Liver (tissue), 9 donors: Measurements from ENCODE around the gene TRAK2. TPM values are rescaled to one million over a fixed set of nuclear protein-coding genes. Genes with fewer than 3 reads are reported as not detected.

Experiments
- DNase-seq: peaks from one replicate; pipeline ENCODE4 v3.0.0-alpha.2; 2017; ENCODE audit warnings: low spot score
- H3K27ac ChIP-seq, 2 donors: one replicate each; pipeline ENCODE4 v1.7.0; 2013; ENCODE audit warnings: inconsistent platforms in 2 of 2, low read length in 2 of 2, control low read depth in 1 of 2, low read depth in 1 of 2, mild to moderate bottlenecking in 1 of 2
- H3K27me3 ChIP-seq, 4 donors: one replicate each; pipeline versions ENCODE4 v1.6.1 to v1.7.0; 2013; ENCODE audit warnings: low read length in 3 of 4, inconsistent platforms in 1 of 4, mild to moderate bottlenecking in 1 of 4, moderate library complexity in 1 of 4; ENCODE audit not compliant: control insufficient read depth in 4 of 4, insufficient read depth in 4 of 4
- H3K36me3 ChIP-seq, 4 donors: one replicate each; pipeline versions ENCODE4 v1.6.1 to v1.7.0; 2013; ENCODE audit warnings: low read length in 3 of 4, mild to moderate bottlenecking in 3 of 4, low read depth in 1 of 4, moderate library complexity in 1 of 4; ENCODE audit not compliant: control insufficient read depth in 4 of 4, insufficient read depth in 3 of 4
- H3K4me1 ChIP-seq, 4 donors: one replicate each; pipeline versions ENCODE4 v1.6.1 to v1.7.0; 2013; ENCODE audit warnings: low read length in 3 of 4, mild to moderate bottlenecking in 3 of 4, moderate library complexity in 1 of 4; ENCODE audit not compliant: control insufficient read depth in 4 of 4, insufficient read depth in 4 of 4
- H3K4me3 ChIP-seq, 3 donors: one replicate each; pipeline versions ENCODE4 v1.6.1 to v1.7.0; 2013; ENCODE audit warnings: low read length in 3 of 3, control low read depth in 1 of 3, low read depth in 1 of 3, mild to moderate bottlenecking in 1 of 3
- H3K9ac ChIP-seq, 2 donors: one replicate each; pipeline ENCODE4 v1.7.0; 2013; ENCODE audit warnings: low read length in 2 of 2, mild to moderate bottlenecking in 2 of 2, moderate library complexity in 2 of 2, control low read depth in 1 of 2, low read depth in 1 of 2
- H3K9me3 ChIP-seq, 4 donors: one replicate each; pipeline versions ENCODE4 v1.6.1 to v1.7.0; 2013; ENCODE audit warnings: low read length in 3 of 4; ENCODE audit not compliant: control insufficient read depth in 4 of 4
- EGR1 ChIP-seq, 2 donors: IDR thresholded peaks; 2 replicates each; pipeline ENCODE4 v1.6.1; 2016 to 2018; ENCODE audit warnings: antibody characterized with exemption in 2 of 2, low read depth in 2 of 2
- FOXA2 ChIP-seq: IDR thresholded peaks from 2 replicates; pipeline ENCODE4 v1.6.1; 2016; ENCODE audit warnings: antibody characterized with exemption
- GABPA ChIP-seq, 2 donors: IDR thresholded peaks in 1 of 2; conservative IDR thresholded peaks in 1 of 2; 2 replicates each; pipeline ENCODE4 v1.6.1; 2016; ENCODE audit warnings: antibody characterized with exemption in 2 of 2, mild to moderate bottlenecking in 1 of 2, moderate library complexity in 1 of 2
- HNF4A ChIP-seq, 2 donors: conservative IDR thresholded peaks; 2 replicates each; pipeline ENCODE4 v1.6.1; 2016; ENCODE audit warnings: antibody characterized with exemption in 2 of 2, mild to moderate bottlenecking in 2 of 2
- HNF4G ChIP-seq: IDR thresholded peaks from 2 replicates; pipeline ENCODE4 v1.6.1; 2016; ENCODE audit warnings: antibody characterized with exemption
- JUND ChIP-seq, 2 donors: IDR thresholded peaks; 2 replicates each; pipeline ENCODE4 v1.6.1; 2016; ENCODE audit warnings: antibody characterized with exemption in 2 of 2
- NR2F2 ChIP-seq: IDR thresholded peaks from 2 replicates; pipeline ENCODE4 v1.6.1; 2016; ENCODE audit warnings: antibody characterized with exemption
- RAD21 ChIP-seq, 2 donors: IDR thresholded peaks; 2 replicates each; pipeline ENCODE4 v1.6.1; 2016; ENCODE audit warnings: antibody characterized with exemption in 2 of 2, mild to moderate bottlenecking in 2 of 2
- RXRA ChIP-seq, 2 donors: IDR thresholded peaks; 2 replicates each; pipeline ENCODE4 v1.6.1; 2017 to 2018; ENCODE audit warnings: antibody characterized with exemption in 2 of 2, mild to moderate bottlenecking in 1 of 2
- SP1 ChIP-seq: IDR thresholded peaks from 2 replicates; pipeline ENCODE4 v1.6.1; 2018; ENCODE audit warnings: antibody characterized with exemption, mild to moderate bottlenecking
- TAF1 ChIP-seq: conservative IDR thresholded peaks from 2 replicates; pipeline ENCODE4 v1.6.1; 2016; ENCODE audit warnings: antibody characterized with exemption, mild to moderate bottlenecking
- YY1 ChIP-seq: IDR thresholded peaks from 2 replicates; pipeline ENCODE4 v1.6.1; 2016; ENCODE audit warnings: antibody characterized with exemption, mild to moderate bottlenecking
- WGBS: extraction: QIAGEN DNeasy Blood & Tissue Kit; methylation state at CpG from one replicate; pipeline ENCODE4 v1.1.7; 2013; 5-methylcytosine and 5-hydroxymethylcytosine counted together
- polyA plus RNA-seq, 2 donors: library from polyadenylated mRNA; stranded (reverse) in 1 of 2; unstranded in 1 of 2; fragments of 200-250 nt in 1 of 2; fragments of >200 nt in 1 of 2; fragmentation: Nextera tagmentation in 1 of 2; extraction: Ambion mirVana in 1 of 2; gene quantifications; one replicate each; pipeline versions ENCODE4 v1.2.1 to v1.2.3, GENCODE V29; 2013 to 2015
- total RNA-seq, 2 donors: library from RNA; depleted of rRNA; stranded (reverse); fragments of >200 nt; gene quantifications; one replicate each; pipeline ENCODE4 v1.2.3, GENCODE V29; 2014
- TF ChIP-seq, protein P1 (sequence below): IDR thresholded peaks from 2 replicates; pipeline ENCODE4 v1.6.1; 2016; ENCODE audit warnings: antibody characterized with exemption
- TF ChIP-seq, protein P2 (sequence below): IDR thresholded peaks from 2 replicates; pipeline ENCODE4 v1.6.1; 2016; ENCODE audit warnings: antibody characterized with exemption
- TF ChIP-seq, protein P3 (sequence below): fragments of 150-350 bp; IDR thresholded peaks from 2 replicates; pipeline ENCODE4 v1.5.1; 2017; ENCODE audit warnings: improper control_type of control experiment, low read depth, low read length; ENCODE audit not compliant: missing input control
- TF ChIP-seq, protein P4 (sequence below): IDR thresholded peaks from 2 replicates; pipeline ENCODE4 v1.6.1; 2016; ENCODE audit warnings: antibody characterized with exemption
- TF ChIP-seq, protein P5 (sequence below): IDR thresholded peaks from 2 replicates; pipeline ENCODE4 v1.6.1; 2016; ENCODE audit warnings: antibody characterized with exemption, mild to moderate bottlenecking
- donor health status: healthy.
- donor health status: healthy.
- donor health status: healthy.
- donor health status: healthy.
- donor health status: healthy.

The TRAK2 gene
- total and polyA plus RNA-seq, 4 donors = 6.1 to 207 (median 12.4) TPM

DNA sequence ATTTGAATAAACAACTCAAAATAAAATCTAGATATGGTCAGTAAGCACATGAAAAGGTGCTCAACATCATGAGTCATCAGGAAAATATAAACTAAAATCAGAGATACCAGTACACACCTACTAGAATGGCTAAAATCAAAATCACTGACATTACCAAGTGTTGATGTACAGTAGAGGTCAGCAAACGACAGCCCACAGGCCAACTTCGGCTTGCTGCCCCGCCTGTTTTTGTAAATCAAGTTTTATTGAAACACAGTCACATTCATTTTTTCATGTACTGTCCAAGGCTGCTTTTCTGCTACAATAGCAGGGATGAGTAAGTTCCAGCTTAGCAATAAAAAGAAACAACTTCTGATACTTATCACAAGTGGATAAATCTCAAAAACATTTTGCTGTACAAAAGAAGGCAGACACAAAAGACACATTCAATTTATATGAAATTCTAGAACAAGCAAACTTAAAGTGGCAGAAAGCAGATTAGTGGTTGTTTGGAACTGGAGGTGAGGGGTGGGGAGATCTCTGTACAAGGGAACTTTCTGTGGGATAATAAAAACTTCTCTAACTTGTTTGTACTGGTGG lies 32.1 kb downstream of the TRAK2 start:
- TF ChIP-seq RAD21 (IDR thresholded peaks at IDR 0.05) (peak; percentile 11 to 22), EGR1 (IDR thresholded peaks at IDR 0.05; ENCODE audit: low read depth in 2 of 2) (no peak)
- peaks cover 0 to 2% (median 0%) of the 10 kb centered on the region in 4 donors for H3K36me3 ChIP-seq
- WGBS = 82% methylated on average over 3 of the region's 3 CpGs
- no peaks in the 10 kb centered on the region for H3K9me3 ChIP-seq
- DNase-seq = no peak
- H3K9ac ChIP-seq = no peak overlapping the region
- no peak overlapping the region for H3K4me3 ChIP-seq
- no peak overlapping the region for H3K27ac ChIP-seq
- H3K4me1 ChIP-seq = no peaks in the 10 kb centered on the region
- H3K27me3 ChIP-seq = no peaks in the 10 kb centered on the region

DNA sequence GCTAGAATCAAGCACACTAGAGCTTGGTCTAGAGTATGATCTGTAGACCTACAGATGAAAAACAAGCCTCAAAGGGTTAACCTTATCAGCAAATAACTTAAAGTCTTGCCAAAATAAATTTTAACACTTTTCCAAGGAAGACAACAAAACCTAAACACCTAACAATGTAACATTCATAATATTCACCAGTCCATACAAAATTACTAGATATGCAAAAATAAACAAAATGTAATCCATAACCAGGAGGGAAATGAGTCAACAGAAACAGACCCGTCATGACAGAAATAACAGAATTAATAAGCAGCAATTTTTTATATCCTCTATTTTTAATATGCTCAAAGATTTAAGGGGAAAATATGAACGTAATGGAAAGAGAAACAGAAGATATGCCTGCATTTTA lies 36.1 kb downstream of the TRAK2 start:
- no peak for DNase-seq
- Histone ChIP-seq H3K27me3 (no peaks in the 10 kb centered on the region), H3K9me3 (no peaks in the 10 kb centered on the region), H3K27ac (no peak overlapping the region), H3K4me1 (no peaks in the 10 kb centered on the region), H3K4me3 (no peak overlapping the region), H3K36me3 (peaks cover 0 to 2% (median 0%) of the 10 kb centered on the region in 4 donors), H3K9ac (no peak overlapping the region)
- TF ChIP-seq, protein P1, sequence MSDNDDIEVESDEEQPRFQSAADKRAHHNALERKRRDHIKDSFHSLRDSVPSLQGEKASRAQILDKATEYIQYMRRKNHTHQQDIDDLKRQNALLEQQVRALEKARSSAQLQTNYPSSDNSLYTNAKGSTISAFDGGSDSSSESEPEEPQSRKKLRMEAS = no peak
- TF ChIP-seq EGR1 (IDR thresholded peaks at IDR 0.05; ENCODE audit: low read depth in 2 of 2) (no peak), SP1 (no peak), HNF4A (conservative IDR thresholded peaks at IDR 0.05) (no peak), HNF4G (no peak), TAF1 (no peak), NR2F2 (no peak), YY1 (no peak), FOXA2 (no peak), RXRA (IDR thresholded peaks at IDR 0.05) (no peak), GABPA (IDR thresholded peaks at IDR 0.05 in 1 of 2, conservative IDR thresholded peaks at IDR 0.05 in 1 of 2) (no peak), JUND (IDR thresholded peaks at IDR 0.05) (no peak)
- TF ChIP-seq, protein P2, sequence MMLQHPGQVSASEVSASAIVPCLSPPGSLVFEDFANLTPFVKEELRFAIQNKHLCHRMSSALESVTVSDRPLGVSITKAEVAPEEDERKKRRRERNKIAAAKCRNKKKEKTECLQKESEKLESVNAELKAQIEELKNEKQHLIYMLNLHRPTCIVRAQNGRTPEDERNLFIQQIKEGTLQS = no peak
- TF ChIP-seq, protein P3, sequence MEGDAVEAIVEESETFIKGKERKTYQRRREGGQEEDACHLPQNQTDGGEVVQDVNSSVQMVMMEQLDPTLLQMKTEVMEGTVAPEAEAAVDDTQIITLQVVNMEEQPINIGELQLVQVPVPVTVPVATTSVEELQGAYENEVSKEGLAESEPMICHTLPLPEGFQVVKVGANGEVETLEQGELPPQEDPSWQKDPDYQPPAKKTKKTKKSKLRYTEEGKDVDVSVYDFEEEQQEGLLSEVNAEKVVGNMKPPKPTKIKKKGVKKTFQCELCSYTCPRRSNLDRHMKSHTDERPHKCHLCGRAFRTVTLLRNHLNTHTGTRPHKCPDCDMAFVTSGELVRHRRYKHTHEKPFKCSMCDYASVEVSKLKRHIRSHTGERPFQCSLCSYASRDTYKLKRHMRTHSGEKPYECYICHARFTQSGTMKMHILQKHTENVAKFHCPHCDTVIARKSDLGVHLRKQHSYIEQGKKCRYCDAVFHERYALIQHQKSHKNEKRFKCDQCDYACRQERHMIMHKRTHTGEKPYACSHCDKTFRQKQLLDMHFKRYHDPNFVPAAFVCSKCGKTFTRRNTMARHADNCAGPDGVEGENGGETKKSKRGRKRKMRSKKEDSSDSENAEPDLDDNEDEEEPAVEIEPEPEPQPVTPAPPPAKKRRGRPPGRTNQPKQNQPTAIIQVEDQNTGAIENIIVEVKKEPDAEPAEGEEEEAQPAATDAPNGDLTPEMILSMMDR = no peak
- TF ChIP-seq, protein P4, sequence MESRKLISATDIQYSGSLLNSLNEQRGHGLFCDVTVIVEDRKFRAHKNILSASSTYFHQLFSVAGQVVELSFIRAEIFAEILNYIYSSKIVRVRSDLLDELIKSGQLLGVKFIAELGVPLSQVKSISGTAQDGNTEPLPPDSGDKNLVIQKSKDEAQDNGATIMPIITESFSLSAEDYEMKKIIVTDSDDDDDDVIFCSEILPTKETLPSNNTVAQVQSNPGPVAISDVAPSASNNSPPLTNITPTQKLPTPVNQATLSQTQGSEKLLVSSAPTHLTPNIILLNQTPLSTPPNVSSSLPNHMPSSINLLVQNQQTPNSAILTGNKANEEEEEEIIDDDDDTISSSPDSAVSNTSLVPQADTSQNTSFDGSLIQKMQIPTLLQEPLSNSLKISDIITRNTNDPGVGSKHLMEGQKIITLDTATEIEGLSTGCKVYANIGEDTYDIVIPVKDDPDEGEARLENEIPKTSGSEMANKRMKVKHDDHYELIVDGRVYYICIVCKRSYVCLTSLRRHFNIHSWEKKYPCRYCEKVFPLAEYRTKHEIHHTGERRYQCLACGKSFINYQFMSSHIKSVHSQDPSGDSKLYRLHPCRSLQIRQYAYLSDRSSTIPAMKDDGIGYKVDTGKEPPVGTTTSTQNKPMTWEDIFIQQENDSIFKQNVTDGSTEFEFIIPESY = no peak
- TF ChIP-seq, protein P5, sequence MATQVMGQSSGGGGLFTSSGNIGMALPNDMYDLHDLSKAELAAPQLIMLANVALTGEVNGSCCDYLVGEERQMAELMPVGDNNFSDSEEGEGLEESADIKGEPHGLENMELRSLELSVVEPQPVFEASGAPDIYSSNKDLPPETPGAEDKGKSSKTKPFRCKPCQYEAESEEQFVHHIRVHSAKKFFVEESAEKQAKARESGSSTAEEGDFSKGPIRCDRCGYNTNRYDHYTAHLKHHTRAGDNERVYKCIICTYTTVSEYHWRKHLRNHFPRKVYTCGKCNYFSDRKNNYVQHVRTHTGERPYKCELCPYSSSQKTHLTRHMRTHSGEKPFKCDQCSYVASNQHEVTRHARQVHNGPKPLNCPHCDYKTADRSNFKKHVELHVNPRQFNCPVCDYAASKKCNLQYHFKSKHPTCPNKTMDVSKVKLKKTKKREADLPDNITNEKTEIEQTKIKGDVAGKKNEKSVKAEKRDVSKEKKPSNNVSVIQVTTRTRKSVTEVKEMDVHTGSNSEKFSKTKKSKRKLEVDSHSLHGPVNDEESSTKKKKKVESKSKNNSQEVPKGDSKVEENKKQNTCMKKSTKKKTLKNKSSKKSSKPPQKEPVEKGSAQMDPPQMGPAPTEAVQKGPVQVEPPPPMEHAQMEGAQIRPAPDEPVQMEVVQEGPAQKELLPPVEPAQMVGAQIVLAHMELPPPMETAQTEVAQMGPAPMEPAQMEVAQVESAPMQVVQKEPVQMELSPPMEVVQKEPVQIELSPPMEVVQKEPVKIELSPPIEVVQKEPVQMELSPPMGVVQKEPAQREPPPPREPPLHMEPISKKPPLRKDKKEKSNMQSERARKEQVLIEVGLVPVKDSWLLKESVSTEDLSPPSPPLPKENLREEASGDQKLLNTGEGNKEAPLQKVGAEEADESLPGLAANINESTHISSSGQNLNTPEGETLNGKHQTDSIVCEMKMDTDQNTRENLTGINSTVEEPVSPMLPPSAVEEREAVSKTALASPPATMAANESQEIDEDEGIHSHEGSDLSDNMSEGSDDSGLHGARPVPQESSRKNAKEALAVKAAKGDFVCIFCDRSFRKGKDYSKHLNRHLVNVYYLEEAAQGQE = no peak
- WGBS = 31% methylated on average over 2 of the region's 2 CpGs
